Stimulated activated CD4-positive, alpha-beta T cell treated with anti-CD3 and anti-CD28 coated beads, Interleukin-1b, Interleukin-23, amount 100 ng/mL, for 1 hour (primary cell): ENCODE data around the gene SIN3B.
"Not testable (repeated sequence)": the region's sequence is repeated elsewhere in the genome, so short reads cannot be mapped to it uniquely, and the experiment has no call there.

Source experiments
- DNase-seq, 2 donors: peaks; one replicate each; pipeline ENCODE4 v3.0.0-alpha.2; 2020; ENCODE audit warnings: low read depth in 2 of 2

The SIN3B gene

GRCh38 chr19:16829010-16829821 lies at the start of gene SIN3B:
Gene SIN3B, plus strand, starts transcription at chr19:16829398. Its CDS starts 23 bp downstream, at chr19:16829421.
- peak; percentile 75 to 88 for DNase-seq

GRCh38 chr19:16779539-16780163 lies 49.5 kb upstream of the SIN3B start:
- DNase-seq, result no peak

GRCh38 chr19:16782719-16783118 lies 46.5 kb upstream of the SIN3B start:
- DNase-seq, result no peak

GRCh38 chr19:16788479-16788878 lies 40.7 kb upstream of the SIN3B start:
- no peak for DNase-seq

- DNase-seq, result no peak
Measured at GRCh38 chr19:16789238-16789637, 40.0 kb upstream of the SIN3B start.

- no peak for DNase-seq
Measured at GRCh38 chr19:16790051-16790450, 39.1 kb upstream of the SIN3B start.

GRCh38 chr19:16791942-16792341 lies 37.3 kb upstream of the SIN3B start:
- DNase-seq, result no peak

- no peak for DNase-seq
Measured at GRCh38 chr19:16794456-16795441, 34.4 kb upstream of the SIN3B start.

- DNase-seq, result no peak
Measured at GRCh38 chr19:16795731-16796130, 33.5 kb upstream of the SIN3B start.

GRCh38 chr19:16797876-16798275 lies 31.3 kb upstream of the SIN3B start:
- no peak for DNase-seq

GRCh38 chr19:16798326-16798725 lies 30.9 kb upstream of the SIN3B start:
- DNase-seq, result not testable (repeated sequence)

GRCh38 chr19:16799740-16800139 lies 29.5 kb upstream of the SIN3B start:
- no peak for DNase-seq

GRCh38 chr19:16801600-16802013 lies 27.6 kb upstream of the SIN3B start:
- DNase-seq, result no peak

GRCh38 chr19:16804176-16804575 lies 25.0 kb upstream of the SIN3B start:
- DNase-seq, result no peak

GRCh38 chr19:16807549-16808284 lies 21.5 kb upstream of the SIN3B start:
- DNase-seq, result no peak

GRCh38 chr19:16814526-16815100 lies 14.6 kb upstream of the SIN3B start:
- no peak for DNase-seq

- DNase-seq, result no peak
Measured at GRCh38 chr19:16820056-16820455, 9.1 kb upstream of the SIN3B start.

- no peak for DNase-seq
Measured at GRCh38 chr19:16821081-16821480, 8.1 kb upstream of the SIN3B start.

GRCh38 chr19:16822648-16823047 lies 6.5 kb upstream of the SIN3B start:
- no peak for DNase-seq

- DNase-seq, result no peak
Measured at GRCh38 chr19:16824658-16825311, 4.4 kb upstream of the SIN3B start.
